BE2C (cell line): ENCODE data around the gene NFKBIL1.

Experiments
- DNase-seq: peaks from one replicate; pipeline ENCODE4 v3.0.0-alpha.2; 2020
- H3K27me3 ChIP-seq: fragments of 250-450 bp; sonication (Bioruptor Pico); 2 replicates; pipeline ENCODE4 v1.5.1; 2020; ENCODE audit warnings: mild to moderate bottlenecking
- H3K36me3 ChIP-seq: fragments of 250-450 bp; sonication (Bioruptor Pico); 2 replicates; pipeline ENCODE4 v1.5.1; 2020; ENCODE audit warnings: mild to moderate bottlenecking
- H3K4me1 ChIP-seq: fragments of 250-450 bp; sonication (Bioruptor Pico); 2 replicates; pipeline ENCODE4 v1.5.1; 2020
- H3K4me3 ChIP-seq: 2 replicates; pipeline ENCODE4 v1.5.1; 2011; ENCODE audit warnings: low read depth, low read length
- H3K9me3 ChIP-seq: fragments of 250-450 bp; sonication (Bioruptor Pico); 2 replicates; pipeline ENCODE4 v1.5.1; 2020
- TF ChIP-seq, protein P1 (sequence below): IDR thresholded peaks from 2 replicates; pipeline ENCODE4 v1.5.1; 2012; ENCODE audit warnings: mild to moderate bottlenecking, low read depth, low read length

NFKBIL1 gene

DNA sequence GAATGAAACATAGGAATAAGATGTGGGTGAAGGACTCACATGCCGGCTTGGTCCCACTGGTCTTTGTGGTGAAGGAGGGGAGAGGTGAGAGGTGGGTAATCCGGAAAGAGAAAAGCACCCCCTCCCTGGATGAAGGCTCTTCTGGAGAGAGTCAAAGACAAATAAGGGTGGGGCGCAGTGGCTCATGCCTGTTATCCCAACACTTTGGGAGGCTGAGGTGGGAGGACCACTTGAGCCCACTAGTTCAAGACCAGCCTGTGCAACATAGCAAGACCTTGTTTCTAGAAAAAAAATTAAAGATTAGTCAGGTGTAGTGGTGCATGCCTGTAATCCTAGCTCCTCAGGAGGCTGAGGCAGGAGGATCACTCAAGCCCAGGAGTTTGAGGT, 31.7 kb downstream of the NFKBIL1 start:
- no peak overlapping the region for H3K4me3 ChIP-seq
- no peaks in the 10 kb centered on the region for H3K9me3 ChIP-seq
- no peak for DNase-seq
- peaks cover 6% of the 10 kb centered on the region; the same call in 1 of the 2 replicates for H3K4me1 ChIP-seq
- TF ChIP-seq, protein P1, sequence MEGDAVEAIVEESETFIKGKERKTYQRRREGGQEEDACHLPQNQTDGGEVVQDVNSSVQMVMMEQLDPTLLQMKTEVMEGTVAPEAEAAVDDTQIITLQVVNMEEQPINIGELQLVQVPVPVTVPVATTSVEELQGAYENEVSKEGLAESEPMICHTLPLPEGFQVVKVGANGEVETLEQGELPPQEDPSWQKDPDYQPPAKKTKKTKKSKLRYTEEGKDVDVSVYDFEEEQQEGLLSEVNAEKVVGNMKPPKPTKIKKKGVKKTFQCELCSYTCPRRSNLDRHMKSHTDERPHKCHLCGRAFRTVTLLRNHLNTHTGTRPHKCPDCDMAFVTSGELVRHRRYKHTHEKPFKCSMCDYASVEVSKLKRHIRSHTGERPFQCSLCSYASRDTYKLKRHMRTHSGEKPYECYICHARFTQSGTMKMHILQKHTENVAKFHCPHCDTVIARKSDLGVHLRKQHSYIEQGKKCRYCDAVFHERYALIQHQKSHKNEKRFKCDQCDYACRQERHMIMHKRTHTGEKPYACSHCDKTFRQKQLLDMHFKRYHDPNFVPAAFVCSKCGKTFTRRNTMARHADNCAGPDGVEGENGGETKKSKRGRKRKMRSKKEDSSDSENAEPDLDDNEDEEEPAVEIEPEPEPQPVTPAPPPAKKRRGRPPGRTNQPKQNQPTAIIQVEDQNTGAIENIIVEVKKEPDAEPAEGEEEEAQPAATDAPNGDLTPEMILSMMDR = no peak
- H3K36me3 ChIP-seq = no peaks in the 10 kb centered on the region
- no peaks in the 10 kb centered on the region for H3K27me3 ChIP-seq

DNA sequence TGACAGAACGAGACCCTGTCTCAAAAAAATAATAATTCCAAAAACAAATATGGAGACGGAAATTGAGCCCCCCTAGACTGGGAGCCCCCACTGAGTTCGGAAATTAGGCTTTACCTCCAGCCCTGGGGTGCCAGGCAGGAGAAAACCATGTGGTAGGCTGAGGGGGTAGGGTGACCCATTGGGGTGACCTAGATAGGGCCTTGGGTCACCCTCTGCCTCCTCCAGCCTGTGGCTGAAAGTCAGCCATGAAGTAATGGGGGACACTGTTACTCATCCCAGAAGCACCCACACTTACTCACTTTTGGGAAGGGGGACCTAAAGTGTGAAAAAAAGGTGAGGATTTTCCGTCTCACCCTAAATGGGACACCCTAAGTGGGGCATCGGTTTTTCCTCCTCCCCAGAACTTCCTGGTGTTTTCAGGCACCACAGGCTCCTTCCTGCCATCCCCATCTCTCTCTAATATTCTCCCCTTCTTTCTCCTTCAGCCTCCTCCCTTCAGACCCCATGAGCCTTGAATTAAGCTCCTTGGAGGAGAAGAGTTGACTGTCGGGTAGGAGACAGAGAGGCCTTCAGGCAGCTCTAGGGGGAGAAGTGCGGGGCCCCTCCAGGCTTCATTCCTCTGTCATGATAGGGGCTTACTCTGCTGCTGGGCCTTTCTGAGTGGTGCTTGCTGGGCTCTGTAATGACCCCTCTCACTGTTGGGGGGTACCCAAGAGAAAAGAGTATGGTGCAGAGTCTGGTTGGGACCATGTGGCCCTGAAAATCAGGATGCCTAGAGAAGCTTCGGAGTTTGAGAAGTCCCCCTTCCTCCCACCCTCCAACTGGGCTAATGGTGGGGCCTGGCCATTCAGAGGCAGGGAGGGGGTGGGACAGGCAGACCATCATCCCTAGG, 32.4 kb downstream of the NFKBIL1 start:
- TF ChIP-seq, protein P1 = no peak
- no peak overlapping the region for H3K4me3 ChIP-seq
- H3K4me1 ChIP-seq = peaks cover 6% of the 10 kb centered on the region; the same call in 1 of the 2 replicates
- H3K27me3 ChIP-seq = no peaks in the 10 kb centered on the region
- no peaks in the 10 kb centered on the region for H3K36me3 ChIP-seq
- no peaks in the 10 kb centered on the region for H3K9me3 ChIP-seq
- DNase-seq = no peak

DNA sequence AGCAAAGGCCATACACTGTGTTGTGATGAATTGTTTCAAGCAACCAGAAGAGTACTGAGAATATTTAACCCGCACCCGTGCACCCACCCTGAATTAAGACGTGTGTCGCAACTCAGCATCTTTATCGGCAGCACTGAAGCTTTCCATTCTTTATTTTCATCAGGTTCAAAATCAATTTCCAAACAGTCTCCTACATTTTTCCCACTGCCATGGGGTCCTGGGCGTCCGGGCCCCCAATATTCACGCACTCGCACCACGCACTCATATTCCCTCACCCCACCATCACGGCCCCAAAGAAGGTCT, 33.0 kb downstream of the NFKBIL1 start:
- Histone ChIP-seq H3K36me3 (no peaks in the 10 kb centered on the region), H3K4me3 (peak overlapping the region; percentile 86), H3K4me1 (peaks cover 6% of the 10 kb centered on the region; the same call in 1 of the 2 replicates), H3K9me3 (no peaks in the 10 kb centered on the region), H3K27me3 (no peaks in the 10 kb centered on the region)
- TF ChIP-seq, protein P1 = no peak
- no peak for DNase-seq

DNA sequence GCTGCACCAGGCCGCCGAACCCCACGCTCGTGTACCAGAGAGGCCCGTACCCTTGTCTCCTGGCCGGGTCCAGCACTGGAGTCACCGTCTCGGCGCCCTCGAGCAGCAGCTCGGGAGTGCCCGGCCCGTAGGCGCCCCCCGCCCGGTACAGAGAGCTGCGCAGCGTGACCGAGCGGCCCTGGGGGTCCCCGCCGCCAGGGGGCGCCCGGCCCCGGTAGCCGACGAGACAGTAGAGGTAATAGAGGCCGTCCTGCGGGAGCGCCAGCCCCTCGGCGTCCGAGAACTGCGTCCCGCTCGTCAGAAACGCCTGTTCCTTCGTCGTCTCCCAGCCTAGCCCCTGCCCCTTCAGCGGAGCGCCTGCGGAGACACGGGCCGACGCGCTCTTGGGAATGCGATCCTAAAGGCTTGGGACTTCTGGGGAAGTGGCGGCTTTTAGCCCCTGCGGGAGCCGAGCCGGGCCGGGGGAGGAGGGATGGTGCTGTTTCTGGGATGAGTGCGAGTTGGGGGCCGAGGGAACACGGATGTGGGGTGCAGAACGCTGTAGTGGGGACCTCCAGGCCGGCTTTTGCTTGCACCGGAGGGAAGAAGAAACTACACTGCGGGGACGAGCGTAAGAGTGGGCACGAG, 33.5 kb downstream of the NFKBIL1 start:
- DNase-seq = peak; percentile 93
- Histone ChIP-seq H3K9me3 (no peaks in the 10 kb centered on the region), H3K27me3 (no peaks in the 10 kb centered on the region), H3K36me3 (no peaks in the 10 kb centered on the region), H3K4me1 (peaks cover 5% of the 10 kb centered on the region; the same call in 1 of the 2 replicates), H3K4me3 (peak overlapping the region; percentile 86)
- TF ChIP-seq, protein P1 = peak; percentile 88

DNA sequence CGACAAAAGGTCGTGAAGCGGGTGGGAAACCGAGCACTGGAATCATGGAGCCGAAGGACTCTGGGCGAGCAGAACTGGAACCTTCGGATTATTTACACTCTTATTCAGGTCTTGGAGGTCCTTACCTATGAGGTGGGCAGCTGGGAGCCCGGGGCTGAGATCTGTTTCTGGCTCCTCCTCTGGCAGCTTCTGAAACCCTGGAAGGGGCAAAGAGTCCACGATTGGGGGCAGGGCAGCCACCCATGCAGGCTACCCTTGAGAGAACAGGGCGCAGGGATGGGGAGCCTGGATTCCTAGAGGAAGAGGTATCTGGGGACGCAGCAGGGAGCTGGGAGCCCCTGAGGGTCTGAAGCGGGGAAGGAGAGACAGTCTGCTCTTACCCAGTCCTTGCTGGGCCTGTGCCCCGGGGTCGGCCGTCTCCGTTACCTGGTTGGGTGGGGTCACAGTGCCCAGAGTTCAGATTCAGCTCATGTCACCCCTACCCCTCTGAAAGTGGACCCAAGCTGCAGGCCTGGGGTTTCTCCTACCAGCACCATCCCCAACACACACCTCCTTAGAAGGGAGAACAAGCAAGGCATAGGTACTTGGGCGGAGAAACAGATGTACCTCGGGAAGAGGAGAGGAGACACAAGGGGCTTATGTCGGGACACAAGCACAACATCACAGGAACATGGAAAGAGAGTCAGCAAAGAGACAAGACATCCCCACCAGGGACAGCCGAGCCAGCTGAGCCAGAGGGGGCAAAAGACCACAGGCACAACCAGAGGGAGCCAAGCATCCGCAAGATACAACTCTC, 34.2 kb downstream of the NFKBIL1 start:
- Histone ChIP-seq H3K4me1 (no peaks in the 10 kb centered on the region), H3K27me3 (no peaks in the 10 kb centered on the region)
- no peak for DNase-seq

More for the DNA sequence above, 34.2 kb downstream of the NFKBIL1 start:
- Histone ChIP-seq H3K9me3 (no peaks in the 10 kb centered on the region), H3K4me3 (peak overlapping the region; percentile 86), H3K36me3 (no peaks in the 10 kb centered on the region)
- TF ChIP-seq, protein P1 = no peak
